Heart right ventricle (tissue), 16 donors: ENCODE data around the gene TRPV4. TPM values are rescaled to one million over a fixed set of nuclear protein-coding genes. Genes with fewer than 3 reads are reported as not detected.

Experiments used
- ATAC-seq, 8 donors: fragments of 200-7000 bp; cut with Tn5 transposase; one replicate each; pipeline ENCODE4 v1.9.1; 2020; ENCODE audit warnings: mild to moderate bottlenecking in 8 of 8, moderate library complexity in 8 of 8, moderate number of reproducible peaks in 1 of 8
- DNase-seq, 2 donors: peaks; one replicate each; pipeline ENCODE4 v3.0.0-alpha.2; 2020
- H3K27ac ChIP-seq, 10 donors: fragments of 200-600 bp; sonication (generic) in 2 of 10; one replicate each; pipeline versions ENCODE4 v1.5.0 to v1.8.0; 2020 to 2022; ENCODE audit warnings: mild to moderate bottlenecking in 3 of 10
- H3K27me3 ChIP-seq, 7 donors: fragments of 200-600 bp; one replicate each; pipeline ENCODE4 v1.8.0; 2021 to 2022; ENCODE audit warnings: mild to moderate bottlenecking in 2 of 7
- H3K36me3 ChIP-seq, 9 donors: fragments of 200-600 bp; sonication (generic) in 1 of 9; one replicate each; pipeline versions ENCODE4 v1.5.0 to v1.8.0; 2020 to 2022; ENCODE audit warnings: mild to moderate bottlenecking in 2 of 9
- H3K4me1 ChIP-seq, 9 donors: fragments of 200-600 bp; sonication (generic) in 1 of 9; one replicate each; pipeline versions ENCODE4 v1.5.0 to v1.8.0; 2020 to 2022; ENCODE audit warnings: mild to moderate bottlenecking in 4 of 9
- H3K4me3 ChIP-seq, 10 donors: fragments of 200-600 bp; sonication (generic) in 2 of 10; one replicate each; pipeline versions ENCODE4 v1.5.0 to v1.8.0; 2020 to 2022; ENCODE audit warnings: mild to moderate bottlenecking in 7 of 10, moderate library complexity in 2 of 10
- H3K9me3 ChIP-seq, 11 donors: fragments of 200-600 bp in 10 of 11; sonication (generic) in 2 of 11; one replicate each; pipeline versions ENCODE4 v1.5.0 to v1.8.0; 2013 to 2022; ENCODE audit warnings: mild to moderate bottlenecking in 2 of 11, control low read depth in 1 of 11, moderate library complexity in 1 of 11
- WGBS, 2 donors: extraction: QIAGEN DNeasy Blood & Tissue Kit; methylation state at CpG; one replicate each; pipeline ENCODE4 v1.1.7; 2013; ENCODE audit warnings: inconsistent platforms in 1 of 2; 5-methylcytosine and 5-hydroxymethylcytosine counted together
- intact Hi-C, 10 donors: fragments of 100-400 bp; cut with DNase I; formaldehyde crosslinking; loops; one replicate each; pipeline versions ENCODE4 v1.11.1 to v1.14.2; 2022
- polyA plus RNA-seq, 2 donors: library from polyadenylated mRNA; stranded (reverse); fragments of 200-250 nt; gene quantifications; one replicate each; pipeline ENCODE4 v1.2.3, GENCODE V29; 2013
- total RNA-seq, 10 donors: library from RNA; stranded (reverse); fragmentation: NEBNext Ultra II Directional in 3 of 10; extraction: Animal tissue kit (Norgen Biotek cat#: 25700) in 3 of 10; gene quantifications; one replicate each; pipeline versions ENCODE4 v1.2.1 to v1.2.4, GENCODE V29; 2021 to 2023
- TF ChIP-seq, protein P1 (sequence below), 9 donors: fragments of 200-600 bp; sonication (generic) in 2 of 9; IDR thresholded peaks; one replicate each; pipeline versions ENCODE4 v1.5.0 to v1.8.0; 2021 to 2022; ENCODE audit warnings: antibody characterized with exemption in 9 of 9, mild to moderate bottlenecking in 5 of 9, moderate library complexity in 1 of 9
- donor health status: Arrhythmogenic right ventricular cardiomyopathy.
- donor health status: ischemic (EF 13 %, LVEDD 7.1; RV severe dilation, severe dysfunction).
- donor health status: healthy with polysubstance abuse.
- donor health status: DM: no; HTN: yes; CAD: no.
- donor health status: DM: no; HTN: no; CAD: no.
- donor health status: ischemic (EF 25% LVEDD 6.9; RV normal size, moderate dysfunction).
- donor health status: ischemic (EF 25% LVEDD 5.7; RV mildly dilated, moderate dysfunction).
- donor health status: healthy.
- donor health status: DM: yes; HTN: yes; CAD: no.
- donor health status: Ischemic cardiomyopathy.
- donor health status: ischemic (EF 35%, LVEDD 5.7; RV mildly dilated, moderate dysfunction).
- donor health status: nonischemic (EF 11% LVEDD 7.7; RV severe dilation, severe dysfunction).
- donor health status: DM: yes; HTN: yes; CAD: no.
- donor health status: PGD.
- donor health status: ischemic (EF 29% LVEDD 5.4; RV normal size, mild dysfunction).
- donor health status: nonischemic (EF 23%, LVEDD 6.1; RV moderate dilation, normal function).

Gene TRPV4
- total and polyA plus RNA-seq, 12 donors = 0.07 to 1.0 (median 0.28) TPM; not detected in 2

DNA sequence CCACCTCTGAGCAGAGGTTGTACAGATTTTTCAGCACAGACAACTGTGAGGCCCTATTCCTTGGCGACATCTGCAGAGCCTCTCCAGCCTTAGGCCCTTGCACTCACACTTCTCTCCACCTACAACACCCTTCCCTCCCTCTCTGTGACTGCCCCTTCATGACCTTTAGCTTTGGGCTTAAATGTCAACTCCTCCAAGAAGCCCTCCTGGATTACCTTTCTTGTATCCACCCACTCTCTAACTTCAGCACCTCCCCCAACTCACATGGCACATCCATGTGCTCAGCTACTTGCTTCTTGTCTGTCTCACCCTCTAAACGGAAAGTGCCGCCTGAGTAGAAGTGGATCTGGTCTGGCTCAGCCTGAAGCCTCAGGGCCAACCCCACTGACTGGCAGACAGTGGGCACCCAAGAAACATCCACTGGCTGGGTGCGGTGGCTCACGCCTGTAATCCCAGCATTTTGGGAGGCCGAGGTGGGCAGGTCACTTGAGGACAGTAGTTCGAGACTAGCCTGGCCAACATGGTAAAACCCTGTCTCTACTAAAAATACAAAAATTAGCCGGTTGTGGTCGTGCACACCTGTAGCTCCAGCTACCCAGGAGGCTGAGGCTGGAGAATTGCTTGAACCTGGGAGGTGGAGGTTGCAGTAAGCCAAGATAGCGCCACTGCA is 22.1 kb downstream of the TRPV4 start:
- ATAC-seq (no peak), DNase-seq (no peak)
- TF ChIP-seq, protein P1, sequence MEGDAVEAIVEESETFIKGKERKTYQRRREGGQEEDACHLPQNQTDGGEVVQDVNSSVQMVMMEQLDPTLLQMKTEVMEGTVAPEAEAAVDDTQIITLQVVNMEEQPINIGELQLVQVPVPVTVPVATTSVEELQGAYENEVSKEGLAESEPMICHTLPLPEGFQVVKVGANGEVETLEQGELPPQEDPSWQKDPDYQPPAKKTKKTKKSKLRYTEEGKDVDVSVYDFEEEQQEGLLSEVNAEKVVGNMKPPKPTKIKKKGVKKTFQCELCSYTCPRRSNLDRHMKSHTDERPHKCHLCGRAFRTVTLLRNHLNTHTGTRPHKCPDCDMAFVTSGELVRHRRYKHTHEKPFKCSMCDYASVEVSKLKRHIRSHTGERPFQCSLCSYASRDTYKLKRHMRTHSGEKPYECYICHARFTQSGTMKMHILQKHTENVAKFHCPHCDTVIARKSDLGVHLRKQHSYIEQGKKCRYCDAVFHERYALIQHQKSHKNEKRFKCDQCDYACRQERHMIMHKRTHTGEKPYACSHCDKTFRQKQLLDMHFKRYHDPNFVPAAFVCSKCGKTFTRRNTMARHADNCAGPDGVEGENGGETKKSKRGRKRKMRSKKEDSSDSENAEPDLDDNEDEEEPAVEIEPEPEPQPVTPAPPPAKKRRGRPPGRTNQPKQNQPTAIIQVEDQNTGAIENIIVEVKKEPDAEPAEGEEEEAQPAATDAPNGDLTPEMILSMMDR (IDR thresholded peaks at IDR 0.05) = no peak
- Histone ChIP-seq H3K27ac (no peak overlapping the region), H3K36me3 (no peaks in the 10 kb centered on the region), H3K4me3 (no peak overlapping the region), H3K4me1 (no peaks in the 10 kb centered on the region), H3K9me3 (no peaks in the 10 kb centered on the region), H3K27me3 (peaks cover 0 to 3% (median 0%) of the 10 kb centered on the region in 7 donors)
- intact Hi-C loops = no loop called here
- 90% methylated on average over 10 of the region's 10 CpGs for WGBS, 2 donors

DNA sequence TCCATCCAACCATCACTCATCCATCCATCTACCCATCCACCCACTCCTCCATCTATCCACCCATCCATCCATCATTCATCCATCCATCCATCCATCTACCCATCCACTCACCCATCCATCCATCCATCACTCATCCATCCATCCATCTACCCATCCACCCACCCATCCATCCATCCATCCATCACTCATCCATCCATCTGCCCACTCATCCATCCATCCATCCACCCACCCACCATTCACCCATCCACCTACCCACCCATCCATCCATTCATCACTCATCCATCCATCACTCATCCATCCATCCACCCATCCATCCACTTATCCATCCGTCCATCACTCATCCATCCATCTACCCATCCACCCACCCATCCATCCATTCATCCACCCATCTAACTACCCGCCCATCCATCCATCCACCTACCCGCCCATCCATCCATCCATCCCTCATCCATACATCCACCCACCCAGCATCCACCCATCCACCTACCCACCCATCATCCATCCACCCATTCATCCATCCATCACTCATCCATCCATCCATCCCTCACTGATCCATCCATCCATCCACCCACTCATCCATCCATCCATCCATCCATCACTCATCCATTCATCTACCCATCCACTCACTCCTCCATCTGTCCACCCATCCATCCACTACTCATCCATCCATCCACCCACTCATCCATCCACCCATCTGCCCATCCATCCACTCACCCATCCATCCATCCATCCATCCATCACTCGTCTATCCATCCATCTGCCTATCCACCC is 24.1 kb downstream of the TRPV4 start:
- H3K4me3 ChIP-seq = no peak overlapping the region
- DNase-seq (no peak), ATAC-seq (no peak)
- H3K27ac ChIP-seq = no peak overlapping the region
- intact Hi-C loops = loop anchor here in 3 of 10 donors (5.0 kb wide), 2 partner anchors 33 to 68 kb away; no protein-coding TSS in a partner anchor
- WGBS, 2 donors = 93 to 95% methylated on average over 4 of the region's 4 CpGs
- H3K27me3 ChIP-seq = peaks cover 0 to 3% (median 0%) of the 10 kb centered on the region in 7 donors
- no peaks in the 10 kb centered on the region for H3K9me3 ChIP-seq
- H3K36me3 ChIP-seq = no peaks in the 10 kb centered on the region
- TF ChIP-seq, protein P1 (IDR thresholded peaks at IDR 0.05) = no peak
- H3K4me1 ChIP-seq = peaks cover 0 to 3% (median 0%) of the 10 kb centered on the region in 9 donors

DNA sequence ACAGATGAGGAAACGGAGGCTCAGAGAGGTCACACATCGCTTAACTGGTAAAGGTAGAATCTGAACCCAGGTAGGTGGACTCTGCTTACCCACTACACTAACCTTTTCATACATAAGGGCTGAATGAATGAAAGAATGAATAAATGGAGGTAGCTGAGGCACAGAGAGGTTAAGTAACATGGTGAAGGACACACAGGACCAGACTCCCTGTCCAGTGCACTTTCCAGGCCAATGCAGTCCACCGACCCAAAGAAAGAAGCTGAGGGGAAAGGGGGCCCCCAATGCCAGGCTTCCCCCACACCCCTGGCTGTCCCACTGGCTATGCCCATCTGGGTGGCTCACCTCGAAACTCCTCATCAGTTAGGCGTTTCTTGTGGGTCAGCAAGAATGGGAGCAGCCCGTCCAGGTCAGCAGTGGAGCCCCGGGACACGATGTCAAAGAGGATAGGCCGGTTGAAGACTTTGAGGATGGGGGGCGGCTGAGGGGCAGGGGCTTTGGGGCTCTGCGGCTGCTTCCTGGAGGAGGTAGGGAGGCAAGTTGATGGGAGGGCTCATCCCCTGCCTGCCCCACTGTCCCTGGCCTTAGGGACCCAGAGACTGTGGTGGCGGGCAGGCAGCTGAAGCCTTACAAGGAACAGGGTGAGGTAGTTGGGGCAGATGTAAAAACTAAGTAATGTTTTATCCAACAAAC is 25.1 kb downstream of the TRPV4 start:
- ATAC-seq = no peak
- Histone ChIP-seq H3K4me3 (no peak overlapping the region), H3K9me3 (no peaks in the 10 kb centered on the region), H3K27ac (no peak overlapping the region), H3K27me3 (peaks cover 0 to 3% (median 0%) of the 10 kb centered on the region in 7 donors), H3K36me3 (no peaks in the 10 kb centered on the region), H3K4me1 (peaks cover 0 to 3% (median 0%) of the 10 kb centered on the region in 9 donors)
- intact Hi-C loops = loop anchor here in 3 of 10 donors (5.0 kb wide), 2 partner anchors 34 to 69 kb away; no protein-coding TSS in a partner anchor
- 95% methylated on average over 12 of the region's 12 CpGs for WGBS, 2 donors
- no peak for DNase-seq
- TF ChIP-seq, protein P1 (IDR thresholded peaks at IDR 0.05) = no peak
